Gastrocnemius medialis (tissue), 4 donors: ENCODE results near the gene TIMP4. TPM values are rescaled to one million over a fixed set of nuclear protein-coding genes. Genes with fewer than 3 reads are reported as not detected.

Experiments used
- ATAC-seq, 2 donors: fragments of 150-250 bp; one replicate each; pipeline ENCODE4 v1.9.1; 2016
- DNase-seq, 2 donors: peaks; one replicate each; pipeline ENCODE4 v3.0.0-alpha.2; 2019
- H3K27ac ChIP-seq, 4 donors: fragments of 200-600 bp; sonication (generic); 1 replicate in 1 of 4; 2 replicates in 3 of 4; pipeline ENCODE4 v1.5.1; 2016 to 2018; ENCODE audit warnings: mild to moderate bottlenecking in 2 of 4, moderate library complexity in 1 of 4
- H3K27me3 ChIP-seq, 3 donors: fragments of 200-600 bp; sonication (generic) in 2 of 3; 1 replicate in 1 of 3; 2 replicates in 2 of 3; pipeline versions ENCODE4 v1.5.1 to v1.6.0; 2016 to 2019; ENCODE audit warnings: mild to moderate bottlenecking in 1 of 3, moderate library complexity in 1 of 3
- H3K36me3 ChIP-seq, 2 donors: fragments of 200-600 bp; sonication (generic) in 1 of 2; one replicate each; pipeline ENCODE4 v1.5.1; 2017 to 2018
- H3K4me1 ChIP-seq, 2 donors: fragments of 200-600 bp; sonication (generic) in 1 of 2; one replicate each; pipeline ENCODE4 v1.5.1; 2016 to 2017; ENCODE audit warnings: mild to moderate bottlenecking in 2 of 2
- H3K4me3 ChIP-seq, 4 donors: fragments of 200-600 bp; sonication (generic) in 3 of 4; 1 replicate in 1 of 4; 2 replicates in 3 of 4; pipeline ENCODE4 v1.5.1; 2016 to 2019; ENCODE audit warnings: mild to moderate bottlenecking in 2 of 4
- H3K9me3 ChIP-seq, 3 donors: fragments of 200-600 bp; sonication (generic) in 2 of 3; 1 replicate in 1 of 3; 2 replicates in 2 of 3; pipeline ENCODE4 v1.5.1; 2016 to 2019
- CTCF ChIP-seq, 5 experiments: fragments of 450-650 bp in 3 of 5; fragments of 200-600 bp in 2 of 5; sonication (generic) in 2 of 5; IDR thresholded peaks in 4 of 5; conservative IDR thresholded peaks in 1 of 5; 1 replicate in 4 of 5; 2 replicates in 1 of 5; pipeline ENCODE4 v1.5.1; 2016 to 2019; ENCODE audit warnings: antibody characterized with exemption in 5 of 5, mild to moderate bottlenecking in 3 of 5, moderate library complexity in 3 of 5
- POLR2A ChIP-seq, 2 donors: fragments of 450-650 bp; IDR thresholded peaks; one replicate each; pipeline ENCODE4 v1.6.1; 2017; ENCODE audit warnings: antibody characterized with exemption in 2 of 2, mild to moderate bottlenecking in 2 of 2, moderate library complexity in 2 of 2
- in situ Hi-C, 4 donors: fragments of 200-750 bp; cut with MboI; loops; one replicate each; pipeline versions ENCODE4 v1.15.0 to v1.8.0; 2017; ENCODE audit warnings: low sequenced_read_pairs in 4 of 4
- intact Hi-C: fragments of 100-400 bp; cut with DNase I; formaldehyde crosslinking; loops from one replicate; pipeline ENCODE4 v1.15.1; 2023; ENCODE audit warnings: low total_unique reads
- total RNA-seq, 4 donors: library from RNA; depleted of rRNA; stranded (reverse); fragments of >200 nt; gene quantifications; one replicate each; pipeline versions ENCODE4 v1.1.0 to v1.2.3, GENCODE V29; 2016

Gene TIMP4
- total RNA-seq, 4 donors from 2014 or later, result 15.9 to 29.7 (median 22.5) TPM

GRCh38 chr3:12114251-12114650 is 44.5 kb downstream of the TIMP4 start:
- in situ Hi-C loops, result no loop called here
- no peaks in the 10 kb centered on the region for H3K27me3 ChIP-seq
- no peaks in the 10 kb centered on the region for H3K36me3 ChIP-seq

GRCh38 chr3:12107071-12107713 is 51.5 kb downstream of the TIMP4 start:
- no peak overlapping the region for H3K4me3 ChIP-seq
- H3K27ac ChIP-seq, result no peak overlapping the region
- no peaks in the 10 kb centered on the region for H3K27me3 ChIP-seq
- in situ Hi-C loops, result no loop called here
- H3K36me3 ChIP-seq, result no peaks in the 10 kb centered on the region
- H3K4me1 ChIP-seq, result no peaks in the 10 kb centered on the region
- intact Hi-C loops, result no loop called here
- no peak for DNase-seq
- H3K9me3 ChIP-seq, result no peaks in the 10 kb centered on the region
- TF ChIP-seq POLR2A (IDR thresholded peaks at IDR 0.05) (no peak), CTCF (IDR thresholded peaks at IDR 0.05 in 4 of 5, conservative IDR thresholded peaks at IDR 0.05 in 1 of 5) (no peak)
- ATAC-seq, result no peak

More at GRCh38 chr3:12114251-12114650, 44.5 kb downstream of the TIMP4 start:
- DNase-seq, result no peak
- ATAC-seq, result no peak
- Histone ChIP-seq H3K4me3 (no peak overlapping the region), H3K4me1 (no peaks in the 10 kb centered on the region), H3K9me3 (no peaks in the 10 kb centered on the region), H3K27ac (no peak overlapping the region)
- intact Hi-C loops, result no loop called here
- no peak for TF ChIP-seq CTCF (IDR thresholded peaks at IDR 0.05 in 4 of 5, conservative IDR thresholded peaks at IDR 0.05 in 1 of 5)
- no peak for TF ChIP-seq POLR2A (IDR thresholded peaks at IDR 0.05)

Other genes starting within 250 kb of the TIMP4 start
- gene SYN2, start 154.5 kb downstream of the TIMP4 start, total RNA-seq, result 1 to 10 TPM; 1.4 to 4.1 (median 2.3) TPM
- gene PPARG, start 130.2 kb upstream of the TIMP4 start, total RNA-seq, result 10 to 100 TPM in 1 of 4 donors, 1 to 10 TPM in 3; 4.9 to 10.6 (median 8.5) TPM